HG03025 (cell line): ENCODE measurements around the gene ISX.

Experiments
- ATAC-seq: cut with Tn5 transposase; IDR thresholded peaks from one replicate; pipeline ENCODE4 v1.9.1; 2021; ENCODE audit warnings: mild to moderate bottlenecking, moderate library complexity; ENCODE audit not compliant: unreplicated experiment, low FRiP score

ISX gene

DNA sequence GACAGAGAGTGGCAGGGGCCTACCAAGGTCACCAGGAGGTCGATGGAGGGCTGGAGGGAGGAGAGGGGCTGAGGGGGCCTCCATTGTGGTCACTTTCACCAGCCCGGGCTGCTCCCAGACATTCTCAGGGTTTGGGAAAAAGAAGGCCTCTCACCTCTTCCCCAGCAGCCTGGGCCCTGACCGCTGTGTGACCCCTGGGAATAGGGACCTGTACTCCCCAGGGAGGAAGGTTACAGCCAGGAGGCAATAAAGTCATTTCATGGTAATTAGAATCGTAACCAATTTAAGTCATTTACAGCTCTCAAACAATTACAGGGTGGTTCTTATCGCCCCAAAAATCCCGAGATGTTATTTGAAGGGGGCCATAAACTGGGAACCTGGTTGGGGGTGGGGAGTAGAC is 37.8 kb downstream of the ISX start:
- ATAC-seq: no peak

DNA sequence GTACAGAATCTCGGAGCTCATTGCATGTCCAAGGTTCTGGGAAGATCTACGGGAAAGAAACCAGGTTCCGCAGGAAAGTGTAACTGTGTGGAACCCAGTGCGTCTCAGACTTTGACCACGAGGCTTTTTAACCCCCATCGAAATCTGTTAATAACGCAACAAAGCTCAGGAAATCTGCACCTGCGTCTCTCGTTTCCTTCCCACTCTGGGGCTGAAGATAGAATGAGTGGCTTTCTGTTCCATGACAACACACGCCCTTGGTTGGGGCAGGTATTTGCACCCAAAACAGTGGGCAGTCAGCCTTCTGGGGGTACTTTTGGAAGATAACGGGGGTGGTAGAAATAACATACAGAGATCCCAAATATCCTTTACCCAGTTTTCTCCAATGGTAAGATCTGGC is 38.5 kb downstream of the ISX start:
- ATAC-seq: no peak

DNA sequence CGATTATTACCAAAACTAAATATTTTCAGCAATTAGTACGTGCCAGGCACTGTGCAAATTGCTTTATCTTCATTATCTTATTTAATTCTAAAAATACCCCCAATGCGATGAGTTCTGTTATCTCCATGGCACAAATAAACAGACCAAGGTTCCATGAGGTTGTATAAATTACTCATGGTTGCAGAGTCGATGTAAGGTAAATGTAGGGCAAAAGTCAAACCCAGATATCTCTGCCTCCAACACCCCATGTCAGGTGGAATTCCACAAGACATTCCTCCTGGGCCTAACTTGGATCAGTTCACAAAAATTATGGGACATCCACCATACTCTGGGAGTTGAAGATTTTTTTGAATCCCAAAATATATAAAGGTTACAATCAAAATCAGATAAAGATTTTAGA is 43.7 kb downstream of the ISX start:
- ATAC-seq: no peak

DNA sequence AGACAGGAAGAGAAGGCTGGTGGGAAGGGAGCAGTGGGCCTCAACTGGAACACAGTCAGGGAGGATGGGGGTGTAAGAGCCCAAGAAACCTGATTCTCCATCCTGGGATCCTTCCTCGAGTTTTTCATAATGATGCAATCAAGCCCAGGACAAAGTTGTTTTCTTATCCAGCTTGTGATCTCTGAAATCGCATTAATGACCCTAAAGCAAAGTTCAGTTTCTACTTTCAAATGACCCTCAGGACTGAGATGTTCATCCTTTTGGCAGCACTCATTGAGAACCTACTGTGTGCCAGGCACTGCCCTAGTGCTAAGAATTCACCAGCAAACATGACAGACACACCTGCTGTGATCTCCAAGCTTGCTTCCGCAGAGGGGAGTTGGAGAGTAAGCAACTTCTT is 45.3 kb downstream of the ISX start:
- ATAC-seq: no peak

DNA sequence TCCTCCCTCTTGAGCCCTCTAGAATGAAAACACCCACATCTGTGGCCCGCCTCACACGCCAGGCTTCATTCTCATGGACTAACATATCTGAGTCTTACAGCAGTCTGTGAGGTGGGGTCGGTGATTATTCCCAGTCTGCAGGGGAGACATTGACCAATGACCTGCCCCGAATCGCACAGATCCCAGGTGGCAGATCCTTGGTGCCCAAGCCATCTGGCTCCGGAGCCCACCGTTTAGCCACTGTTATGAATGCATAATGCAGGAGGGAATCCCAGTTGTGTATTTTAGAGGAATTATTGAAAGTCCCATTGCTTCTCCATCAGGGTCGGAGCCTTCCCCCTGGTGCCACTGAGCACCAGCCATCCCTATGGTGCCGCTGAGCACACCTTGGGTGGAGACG is 47.4 kb downstream of the ISX start:
- no peak for ATAC-seq

DNA sequence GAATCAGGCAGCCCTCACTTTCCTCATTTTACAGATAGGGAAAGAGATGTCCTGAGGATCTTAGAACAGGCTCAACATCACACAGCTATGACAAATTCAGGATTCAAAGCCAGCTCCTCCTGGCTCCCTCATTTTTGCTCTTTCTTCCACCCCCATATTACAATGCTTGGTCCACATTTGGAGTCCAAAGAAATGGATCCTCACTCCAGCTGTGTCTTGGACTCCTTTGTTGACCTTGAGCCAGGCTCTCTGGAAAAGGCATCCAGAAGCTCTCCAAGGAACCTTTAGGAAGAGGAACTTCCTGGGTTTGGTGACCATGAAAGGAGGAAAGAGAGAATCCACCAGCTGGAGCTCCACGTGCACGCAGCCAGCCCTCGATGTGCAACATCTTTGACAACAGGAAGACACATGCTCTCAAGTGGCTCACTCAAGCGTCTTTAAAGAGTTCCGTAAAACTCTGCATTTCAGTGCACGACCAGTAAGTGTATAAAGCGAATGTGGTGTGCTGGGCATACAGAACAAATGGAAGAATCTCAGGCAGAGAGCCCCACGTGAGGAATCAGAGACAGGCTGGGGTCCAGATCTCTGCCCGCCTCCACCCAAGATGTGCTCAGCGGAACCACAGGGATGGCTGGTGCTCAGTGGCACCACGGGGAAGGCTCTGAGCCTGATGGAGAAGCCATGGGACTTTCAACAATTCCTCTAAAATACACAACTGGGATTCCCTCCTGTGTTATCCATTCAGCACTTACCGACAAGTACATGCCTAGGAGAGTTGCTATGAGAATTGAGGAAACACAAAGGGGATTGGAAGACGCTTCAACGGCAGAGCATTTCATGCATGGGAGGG is 48.4 kb downstream of the ISX start:
- no peak for ATAC-seq

DNA sequence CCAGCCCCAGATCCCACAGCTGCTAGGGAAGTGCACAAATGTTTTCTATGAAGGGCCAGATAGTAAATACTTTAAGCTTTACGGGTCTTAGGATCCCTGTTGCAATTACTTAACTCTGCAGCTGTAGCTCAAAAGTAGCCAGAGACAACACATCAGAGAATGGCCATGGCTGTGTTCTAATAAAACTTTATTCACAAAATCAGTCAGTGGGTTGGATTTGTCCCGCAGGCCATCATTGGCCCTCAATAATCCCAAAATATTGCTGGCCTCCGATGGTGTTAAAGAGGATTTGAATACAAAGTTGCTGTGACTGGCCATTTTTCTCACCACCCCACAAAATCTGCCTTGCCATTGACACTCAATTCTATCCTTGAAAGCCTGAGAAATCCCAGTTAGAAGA is 49.6 kb downstream of the ISX start:
- no peak for ATAC-seq

DNA sequence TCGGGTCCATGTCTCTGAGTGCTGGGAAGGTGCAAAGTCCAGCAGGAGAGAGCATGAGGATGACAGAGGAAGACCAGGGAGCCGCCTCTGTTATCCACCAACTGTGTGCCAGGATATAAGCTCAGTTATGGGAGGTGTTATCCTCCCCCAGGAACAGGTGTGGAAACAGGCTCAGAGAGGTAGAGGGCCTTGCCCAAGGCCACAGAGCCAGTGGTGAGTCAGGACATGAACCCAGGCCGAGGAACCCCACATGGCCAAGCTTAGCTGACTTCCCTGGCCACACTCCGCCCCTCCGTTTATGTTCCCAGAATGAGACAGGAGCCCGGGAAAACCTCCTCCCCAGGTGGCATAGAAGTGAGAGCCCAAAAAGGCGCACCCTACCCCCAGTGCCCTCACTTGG is 50.3 kb downstream of the ISX start:
- ATAC-seq: no peak

DNA sequence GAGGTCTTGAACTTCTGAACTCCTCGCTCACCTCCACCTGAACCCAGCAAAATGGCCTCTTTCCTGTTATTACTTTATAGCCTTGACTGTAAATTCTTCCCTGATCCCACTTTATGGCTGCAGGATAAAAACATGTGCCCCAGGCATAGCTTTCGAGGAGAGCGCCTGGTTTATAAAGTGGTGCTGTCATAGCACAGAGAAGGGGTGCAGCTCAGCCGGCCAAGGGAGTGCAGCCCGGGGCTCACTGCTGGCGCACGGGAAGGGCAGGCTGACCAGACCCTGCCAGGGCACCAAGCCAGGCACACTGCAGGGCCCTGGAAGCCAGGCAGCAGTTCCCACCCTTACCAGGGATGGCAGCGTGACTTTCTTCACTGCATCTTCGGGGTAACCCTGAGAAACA is 50.9 kb downstream of the ISX start:
- ATAC-seq: no peak

DNA sequence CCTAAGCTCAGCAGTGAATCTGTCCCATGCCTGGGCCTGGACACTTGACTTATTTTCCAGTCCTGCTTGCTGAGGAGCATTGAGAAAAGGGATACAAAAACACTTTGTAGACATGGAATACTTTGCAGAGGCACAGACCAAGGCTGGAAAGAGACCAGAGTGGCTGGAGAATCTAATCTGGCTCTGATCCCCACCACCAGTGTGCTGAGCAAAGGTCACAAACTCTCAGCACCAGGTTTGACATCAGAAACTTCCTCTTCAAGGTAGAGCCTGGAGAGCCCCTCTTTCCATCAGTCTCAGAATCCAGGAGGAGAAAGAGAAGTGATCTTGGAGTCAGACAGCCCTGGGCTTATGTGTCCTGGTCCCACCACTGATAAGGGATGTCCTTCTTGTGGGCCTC is 53.5 kb downstream of the ISX start:
- no peak for ATAC-seq

DNA sequence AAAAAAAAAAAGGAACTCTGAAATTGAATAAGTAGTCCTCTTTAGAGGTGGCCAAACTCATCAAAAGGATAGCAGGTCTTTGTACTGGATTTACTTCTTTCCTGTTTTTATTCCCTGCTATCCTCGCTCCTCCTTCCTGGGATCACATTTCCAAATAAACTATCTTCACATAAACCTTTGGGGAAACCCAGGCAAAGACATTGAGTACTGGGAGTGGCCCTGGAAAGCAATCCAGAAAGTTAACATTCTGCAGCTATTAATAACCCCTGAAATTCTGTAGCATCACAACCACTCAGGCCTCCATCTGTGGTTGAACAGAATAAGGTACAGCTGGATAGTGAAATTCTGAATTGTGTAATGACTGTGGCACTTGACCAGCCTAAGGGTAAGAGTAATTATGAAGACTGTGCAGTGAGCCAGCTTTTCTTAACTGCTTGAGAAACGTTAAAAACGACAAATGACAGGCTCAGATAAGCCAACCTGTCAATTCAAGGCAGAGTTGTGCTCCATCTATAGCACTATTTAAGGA is 58.8 kb downstream of the ISX start:
- no peak for ATAC-seq

DNA sequence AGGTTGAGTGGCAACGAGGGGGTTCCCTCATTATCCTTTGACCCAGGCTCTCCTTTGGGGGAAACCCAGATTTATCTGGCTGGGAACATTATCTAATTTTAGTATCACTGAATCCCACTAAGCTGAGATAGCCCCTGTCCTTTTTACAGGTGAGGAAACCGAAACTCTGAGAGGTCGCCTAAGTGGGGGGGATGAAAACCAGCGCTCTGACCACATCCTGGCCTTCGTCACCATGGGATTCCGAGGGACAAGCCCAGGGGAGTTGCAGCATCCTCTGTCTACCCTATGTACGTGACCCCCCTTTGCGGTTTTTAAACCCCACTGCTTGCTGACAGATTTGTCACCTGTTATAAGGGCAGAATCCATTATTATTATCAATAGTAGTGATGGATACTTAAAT is 61.0 kb downstream of the ISX start:
- no peak for ATAC-seq

DNA sequence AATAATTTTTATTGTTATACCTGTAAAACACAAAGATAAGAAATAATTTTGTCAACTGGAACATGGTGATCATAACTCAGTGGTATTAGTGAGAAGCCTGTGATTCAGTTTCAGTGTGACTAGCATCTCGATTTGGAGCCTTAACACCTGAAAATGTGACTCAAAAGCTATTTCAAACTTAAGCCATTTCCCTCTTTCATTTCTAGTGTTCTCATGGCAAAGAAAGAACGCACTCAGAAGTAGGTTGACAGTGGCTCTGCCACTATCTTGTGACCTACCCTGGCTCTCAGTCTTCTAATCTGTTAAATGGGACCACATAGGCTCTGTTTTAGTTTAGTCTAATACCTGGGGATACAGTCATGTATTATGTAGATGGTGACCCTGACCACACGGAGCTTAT is 62.7 kb downstream of the ISX start:
- no peak for ATAC-seq

DNA sequence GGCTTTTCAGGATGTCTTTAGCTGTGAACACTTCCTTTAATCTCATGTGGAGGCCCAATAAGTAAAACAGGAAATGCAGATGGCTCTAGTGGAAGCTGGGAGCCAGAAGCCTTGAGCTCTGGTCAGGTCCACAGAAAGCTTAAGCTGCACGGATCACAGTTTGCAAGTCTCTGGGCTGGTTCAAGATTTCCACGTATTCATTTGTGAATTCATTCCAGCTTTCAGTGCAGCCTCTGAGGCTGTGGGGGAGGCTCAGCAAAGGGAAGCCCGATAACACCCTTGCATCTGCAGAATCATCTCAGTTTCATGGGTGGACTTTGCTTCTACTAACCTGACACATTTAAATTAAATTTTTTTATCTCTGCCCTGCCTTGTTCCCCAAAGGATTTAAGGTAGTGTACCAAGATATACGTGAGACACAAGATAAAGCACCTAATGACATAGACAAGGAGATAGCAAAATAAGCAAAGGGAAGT is 65.6 kb downstream of the ISX start:
- no peak for ATAC-seq

DNA sequence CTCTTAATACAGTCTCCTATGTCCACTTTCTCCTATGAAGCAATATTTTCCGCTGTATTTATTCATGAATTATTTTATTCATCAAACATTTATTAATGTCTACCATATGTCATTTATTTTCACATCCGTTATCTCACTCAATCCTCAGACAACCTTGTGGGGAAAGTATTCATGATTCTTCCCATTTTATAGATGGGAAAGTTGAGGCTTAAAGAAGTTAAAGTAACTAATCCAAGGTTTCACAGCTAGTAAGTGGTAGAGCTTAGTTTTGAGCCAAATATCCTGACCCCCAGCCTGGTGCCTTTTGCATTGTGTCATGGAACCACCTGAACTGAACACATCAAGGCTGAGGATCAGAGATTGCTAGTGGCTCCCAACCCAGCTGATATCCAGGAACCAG is 66.6 kb downstream of the ISX start:
- no peak for ATAC-seq

DNA sequence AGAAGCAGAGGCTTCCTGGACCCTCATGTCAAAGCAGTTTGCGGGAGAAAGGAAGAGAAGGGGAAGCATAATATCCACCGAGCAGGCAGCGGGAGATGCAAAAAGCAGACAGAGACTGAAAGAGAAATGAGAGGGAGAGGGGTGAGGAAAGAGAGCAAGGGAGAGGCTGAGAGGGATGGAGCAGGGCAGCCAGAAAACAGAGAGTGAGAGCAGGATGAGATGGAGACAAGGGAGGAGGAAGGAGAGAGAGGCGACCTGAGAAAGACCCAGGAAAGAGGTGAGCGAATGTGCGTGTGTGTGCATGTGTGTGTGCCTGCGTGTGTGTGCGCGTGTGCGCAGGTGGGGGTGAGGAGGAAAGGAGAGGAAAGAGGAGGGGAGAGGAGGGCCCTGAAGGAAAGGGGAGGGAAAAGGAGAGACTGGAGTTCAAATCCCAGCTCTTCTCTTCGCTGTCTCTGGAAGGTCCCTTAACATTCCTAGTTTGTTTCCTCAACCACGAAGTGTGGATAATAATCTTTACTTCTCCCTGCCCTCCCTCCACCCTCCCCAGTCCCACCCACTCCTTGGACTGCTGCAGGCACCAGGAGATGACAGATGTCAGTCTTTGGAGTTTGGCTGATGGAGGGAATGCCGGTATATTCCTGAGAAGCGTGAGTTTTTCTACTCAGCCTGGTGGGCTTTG is 67.9 kb downstream of the ISX start:
- ATAC-seq: no peak

DNA sequence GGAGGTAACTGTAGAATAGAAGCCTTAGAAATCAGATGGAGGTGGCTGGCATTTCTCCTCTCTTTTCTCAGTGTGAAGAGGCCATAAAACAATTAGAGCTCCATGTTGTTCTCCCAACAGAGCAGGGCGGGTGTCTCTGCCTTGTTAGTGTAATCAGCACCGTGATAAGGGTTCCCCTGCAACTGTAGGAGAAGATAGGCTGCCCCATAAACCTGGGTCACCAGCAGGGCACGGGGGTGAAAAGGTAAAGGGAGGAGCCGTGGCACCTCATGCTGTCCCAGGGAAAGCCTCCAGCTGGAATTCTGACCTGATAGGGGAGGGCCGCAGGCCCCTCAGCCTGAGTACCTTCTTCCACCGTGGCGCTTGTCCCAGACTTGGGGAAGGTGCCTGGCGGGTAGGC is 68.7 kb downstream of the ISX start:
- no peak for ATAC-seq

DNA sequence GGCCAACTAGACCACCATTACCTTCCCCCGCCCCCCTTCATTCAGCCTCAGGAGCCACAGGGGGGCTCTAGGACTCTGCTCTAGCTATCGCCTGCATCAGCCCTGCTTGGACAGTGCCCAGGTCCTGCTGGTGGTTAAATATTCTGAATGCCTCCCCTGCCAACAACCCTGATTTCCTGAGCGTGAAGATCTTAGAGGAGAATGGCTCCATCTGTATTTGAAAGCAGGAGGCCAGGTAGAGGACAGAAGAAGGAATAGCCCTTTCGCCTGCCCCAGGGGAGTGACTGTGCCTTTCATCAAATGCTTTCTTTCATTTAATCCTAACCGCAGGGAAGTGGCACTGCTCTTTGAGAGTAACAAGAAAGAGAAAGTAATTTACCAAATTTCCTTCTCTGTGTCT is 69.2 kb downstream of the ISX start:
- no peak for ATAC-seq
